Stimulated activated memory B cell treated with anti-CD40 and anti-IgM and Interleukin-4, amounts not matched to agents 10 μg/mL and 1 μg/mL and 100 μg/mL, for 72 hours (primary cell): ENCODE data around the gene EIF4ENIF1.
A peak's percentile ranks its signal among the peaks of the same experiment; 100 is the strongest.
"Not testable (repeated sequence)": the region's sequence is repeated elsewhere in the genome, so short reads cannot be mapped to it uniquely, and the experiment has no call there.

Experiments used
- ATAC-seq: fragments of 150-1000 bp; cut with Tn5 transposase; 2 replicates; pipeline ENCODE4 v1.10.0; 2021
- H3K27ac Mint-ChIP-seq: one replicate; pipeline ENCODE4 v1.8.0; 2022; ENCODE audit warnings: mild to moderate bottlenecking, mixed read lengths
- H3K27me3 Mint-ChIP-seq: one replicate; pipeline ENCODE4 v1.8.0; 2022; ENCODE audit warnings: mixed read lengths
- H3K36me3 Mint-ChIP-seq: one replicate; pipeline ENCODE4 v1.8.0; 2022; ENCODE audit warnings: mixed read lengths
- H3K4me1 Mint-ChIP-seq: one replicate; pipeline ENCODE4 v1.8.0; 2022; ENCODE audit warnings: mixed read lengths
- H3K4me3 Mint-ChIP-seq: one replicate; pipeline ENCODE4 v1.8.0; 2022; ENCODE audit warnings: mild to moderate bottlenecking, moderate library complexity, mixed read lengths
- H3K9me3 Mint-ChIP-seq: one replicate; pipeline ENCODE4 v1.8.0; 2022; ENCODE audit warnings: mixed read lengths

Gene EIF4ENIF1, protein sequence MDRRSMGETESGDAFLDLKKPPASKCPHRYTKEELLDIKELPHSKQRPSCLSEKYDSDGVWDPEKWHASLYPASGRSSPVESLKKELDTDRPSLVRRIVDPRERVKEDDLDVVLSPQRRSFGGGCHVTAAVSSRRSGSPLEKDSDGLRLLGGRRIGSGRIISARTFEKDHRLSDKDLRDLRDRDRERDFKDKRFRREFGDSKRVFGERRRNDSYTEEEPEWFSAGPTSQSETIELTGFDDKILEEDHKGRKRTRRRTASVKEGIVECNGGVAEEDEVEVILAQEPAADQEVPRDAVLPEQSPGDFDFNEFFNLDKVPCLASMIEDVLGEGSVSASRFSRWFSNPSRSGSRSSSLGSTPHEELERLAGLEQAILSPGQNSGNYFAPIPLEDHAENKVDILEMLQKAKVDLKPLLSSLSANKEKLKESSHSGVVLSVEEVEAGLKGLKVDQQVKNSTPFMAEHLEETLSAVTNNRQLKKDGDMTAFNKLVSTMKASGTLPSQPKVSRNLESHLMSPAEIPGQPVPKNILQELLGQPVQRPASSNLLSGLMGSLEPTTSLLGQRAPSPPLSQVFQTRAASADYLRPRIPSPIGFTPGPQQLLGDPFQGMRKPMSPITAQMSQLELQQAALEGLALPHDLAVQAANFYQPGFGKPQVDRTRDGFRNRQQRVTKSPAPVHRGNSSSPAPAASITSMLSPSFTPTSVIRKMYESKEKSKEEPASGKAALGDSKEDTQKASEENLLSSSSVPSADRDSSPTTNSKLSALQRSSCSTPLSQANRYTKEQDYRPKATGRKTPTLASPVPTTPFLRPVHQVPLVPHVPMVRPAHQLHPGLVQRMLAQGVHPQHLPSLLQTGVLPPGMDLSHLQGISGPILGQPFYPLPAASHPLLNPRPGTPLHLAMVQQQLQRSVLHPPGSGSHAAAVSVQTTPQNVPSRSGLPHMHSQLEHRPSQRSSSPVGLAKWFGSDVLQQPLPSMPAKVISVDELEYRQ

DNA sequence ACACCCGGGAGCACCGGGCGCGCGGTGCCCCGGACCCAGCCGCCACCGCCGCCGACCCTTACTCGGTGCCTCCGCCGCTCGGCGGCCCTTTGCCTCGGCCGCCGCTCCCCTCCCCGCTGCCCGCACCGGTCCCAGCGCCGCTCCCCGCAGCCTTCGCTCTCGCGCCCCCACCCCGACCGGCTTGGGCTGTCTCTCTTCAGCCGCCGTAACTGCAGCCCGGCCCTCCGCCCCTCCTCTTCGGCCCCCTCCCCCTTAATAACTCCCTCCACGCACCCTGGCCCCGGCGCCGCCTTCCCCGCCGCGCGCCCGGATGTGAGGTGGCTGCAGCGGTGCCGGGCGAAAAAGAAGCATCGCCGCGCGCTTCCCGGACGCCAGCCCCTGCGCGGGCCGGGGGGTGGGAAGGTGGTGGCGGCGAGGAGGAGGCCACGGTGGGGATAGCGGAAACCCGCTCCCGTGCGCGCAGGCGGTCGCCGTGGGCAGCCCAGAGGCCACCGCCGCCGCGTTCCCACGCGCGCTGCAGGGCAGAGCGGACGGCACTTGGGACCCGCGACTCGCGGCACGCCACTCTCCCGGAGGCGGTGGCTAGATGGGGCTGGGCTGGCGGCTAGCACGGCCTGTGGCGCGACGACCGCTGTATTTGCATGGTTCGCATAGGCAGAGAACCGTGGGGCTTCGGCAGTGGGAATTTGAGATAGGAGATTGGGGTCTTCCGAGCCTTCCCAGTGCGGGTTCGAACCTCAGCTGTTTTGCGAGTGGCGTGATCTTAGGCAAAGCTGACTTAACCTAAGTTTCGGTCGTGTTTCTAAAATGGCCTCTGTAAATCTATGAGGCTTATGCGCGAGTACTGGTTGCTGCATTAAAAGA is at the start of gene EIF4ENIF1:
Gene EIF4ENIF1, minus strand, starts transcription at position 211 of the 864 bp plus-strand sequence. CDS start 1,124 bp downstream, outside the sequence.
- ATAC-seq: peak; percentile 80
- Mint-ChIP-seq H3K27me3 (no peaks in the 10 kb centered on the region), H3K27ac (peak within 1 kb of the TSS; percentile 100), H3K9me3 (no peaks in the 10 kb centered on the region), H3K4me1 (peaks cover 36% of the 10 kb centered on the region), H3K36me3 (no peaks in the 10 kb centered on the region), H3K4me3 (peak within 1 kb of the TSS; percentile 91)

DNA sequence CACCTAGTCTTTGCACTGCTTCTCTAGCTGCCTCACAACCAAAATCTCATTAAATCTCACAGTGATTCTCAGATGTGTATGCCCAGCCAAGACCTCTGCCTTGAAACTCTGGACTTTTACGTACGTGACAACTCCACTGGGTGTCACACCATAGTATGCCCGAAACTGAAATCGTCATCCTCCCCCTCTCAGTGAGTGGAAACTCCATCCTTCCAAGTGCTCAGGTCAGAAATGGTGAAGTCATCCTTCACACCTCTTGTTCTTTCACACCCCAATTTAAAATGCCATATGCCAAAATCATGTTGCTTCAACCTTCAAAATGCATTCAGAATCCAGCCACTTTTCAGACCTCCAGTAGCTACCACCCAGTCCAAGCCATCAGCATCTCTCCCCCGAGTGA is 49.2 kb upstream of the EIF4ENIF1 start:
- Mint-ChIP-seq H3K4me3 (peak overlapping the region; percentile 4), H3K9me3 (no peaks in the 10 kb centered on the region), H3K27ac (peak overlapping the region; percentile 73), H3K4me1 (peaks cover 30% of the 10 kb centered on the region), H3K27me3 (no peaks in the 10 kb centered on the region), H3K36me3 (peaks cover 52% of the 10 kb centered on the region)
- ATAC-seq: peak; percentile 63

DNA sequence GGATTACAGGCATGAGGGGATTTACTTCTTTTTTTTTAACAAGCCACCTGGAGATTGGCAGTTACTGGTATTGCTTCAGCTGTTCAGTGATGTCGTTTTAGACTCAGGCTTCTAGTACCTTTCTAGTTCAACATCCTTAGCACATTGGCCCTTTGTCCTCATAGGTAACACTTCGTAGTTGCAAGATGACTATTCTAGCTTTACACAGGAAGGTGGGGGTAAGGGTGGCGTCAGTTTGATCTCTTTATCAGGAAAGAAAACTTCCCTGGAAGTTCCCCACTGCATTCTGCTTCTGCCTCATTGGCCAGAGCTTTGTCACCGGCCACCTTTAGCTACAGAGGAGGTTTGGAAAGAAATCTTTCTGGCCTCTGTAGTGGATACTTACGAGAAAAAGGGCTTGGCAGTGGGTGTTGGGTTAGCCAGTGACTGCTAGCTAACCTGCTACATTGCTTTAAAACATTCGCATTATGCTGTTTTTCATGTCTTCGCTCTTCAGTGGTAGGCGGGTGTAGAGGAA is 47.4 kb upstream of the EIF4ENIF1 start:
- H3K4me3 Mint-ChIP-seq: peak overlapping the region; percentile 44
- no peaks in the 10 kb centered on the region for H3K27me3 Mint-ChIP-seq
- ATAC-seq: peak; percentile 89
- H3K4me1 Mint-ChIP-seq: peaks cover 32% of the 10 kb centered on the region
- no peaks in the 10 kb centered on the region for H3K9me3 Mint-ChIP-seq
- H3K27ac Mint-ChIP-seq: peak overlapping the region; percentile 73
- peaks cover 66% of the 10 kb centered on the region for H3K36me3 Mint-ChIP-seq

DNA sequence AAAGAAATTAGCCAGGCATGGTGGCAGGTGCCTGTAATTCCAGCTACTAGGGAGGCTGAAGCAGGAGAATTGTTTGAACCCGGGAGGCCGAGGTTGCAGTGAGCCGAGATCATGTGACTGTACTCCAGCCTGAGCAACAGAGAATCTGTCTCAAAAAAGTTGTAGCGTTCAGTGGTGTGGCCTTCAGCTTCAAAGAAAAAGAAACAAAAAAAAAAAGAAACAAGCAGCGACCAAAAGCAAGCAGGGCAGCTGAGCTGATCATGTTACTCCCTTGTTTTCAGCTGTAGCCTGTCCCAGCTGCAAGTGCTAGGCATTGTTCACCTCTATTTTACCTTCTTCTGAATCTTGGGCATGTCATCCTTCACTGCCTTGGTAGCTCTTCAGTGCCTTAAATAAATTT is 43.7 kb upstream of the EIF4ENIF1 start:
- Mint-ChIP-seq H3K4me1 (peaks cover 21% of the 10 kb centered on the region), H3K27ac (peak overlapping the region; percentile 17), H3K9me3 (no peaks in the 10 kb centered on the region), H3K27me3 (no peaks in the 10 kb centered on the region), H3K4me3 (no peak overlapping the region), H3K36me3 (peaks cover 64% of the 10 kb centered on the region)
- no peak for ATAC-seq

DNA sequence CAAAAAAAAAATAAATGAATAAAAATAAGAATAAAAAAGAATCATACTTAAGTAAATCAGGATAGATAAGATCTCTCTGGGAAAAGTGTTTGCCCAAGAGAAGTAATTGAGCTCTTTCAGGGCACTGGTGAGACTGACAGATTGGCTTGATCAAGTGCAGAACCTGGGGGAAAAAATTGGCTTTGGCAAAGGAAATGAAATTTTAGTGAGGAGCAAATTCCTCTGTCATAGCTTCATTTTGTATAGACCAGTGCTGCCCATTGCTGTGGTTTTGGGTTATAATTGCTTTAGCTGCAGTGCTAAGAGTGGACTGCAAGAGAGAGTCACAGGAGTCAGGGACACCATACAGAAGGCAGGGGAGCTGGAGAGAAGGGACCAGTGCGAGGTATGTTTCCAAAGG is 42.4 kb upstream of the EIF4ENIF1 start:
- H3K36me3 Mint-ChIP-seq: peaks cover 54% of the 10 kb centered on the region
- no peaks in the 10 kb centered on the region for H3K9me3 Mint-ChIP-seq
- H3K27ac Mint-ChIP-seq: peak overlapping the region; percentile 17
- H3K4me3 Mint-ChIP-seq: no peak overlapping the region
- H3K27me3 Mint-ChIP-seq: no peaks in the 10 kb centered on the region
- no peak for ATAC-seq
- peaks cover 15% of the 10 kb centered on the region for H3K4me1 Mint-ChIP-seq

DNA sequence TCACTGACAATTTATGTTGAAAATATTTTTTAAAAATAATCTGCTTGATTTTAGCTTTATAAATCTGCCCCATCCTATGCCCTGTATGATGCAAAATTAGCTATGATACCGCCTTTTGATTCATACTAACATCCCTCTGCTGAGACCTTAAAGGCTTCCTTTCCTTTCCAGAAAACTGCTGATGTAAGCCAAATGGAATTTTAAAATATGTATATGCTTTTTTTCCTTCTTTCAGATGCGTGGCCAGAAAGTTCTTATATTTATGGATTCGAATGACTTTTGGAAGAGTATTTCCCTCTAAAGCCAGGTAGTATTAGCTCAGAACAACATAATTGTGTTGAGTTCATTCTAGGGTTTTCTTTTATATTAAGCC is 41.2 kb upstream of the EIF4ENIF1 start:
- Mint-ChIP-seq H3K4me1 (peaks cover 10% of the 10 kb centered on the region), H3K27me3 (no peaks in the 10 kb centered on the region), H3K36me3 (peaks cover 52% of the 10 kb centered on the region), H3K27ac (no peak overlapping the region), H3K9me3 (no peaks in the 10 kb centered on the region), H3K4me3 (no peak overlapping the region)
- no peak for ATAC-seq

DNA sequence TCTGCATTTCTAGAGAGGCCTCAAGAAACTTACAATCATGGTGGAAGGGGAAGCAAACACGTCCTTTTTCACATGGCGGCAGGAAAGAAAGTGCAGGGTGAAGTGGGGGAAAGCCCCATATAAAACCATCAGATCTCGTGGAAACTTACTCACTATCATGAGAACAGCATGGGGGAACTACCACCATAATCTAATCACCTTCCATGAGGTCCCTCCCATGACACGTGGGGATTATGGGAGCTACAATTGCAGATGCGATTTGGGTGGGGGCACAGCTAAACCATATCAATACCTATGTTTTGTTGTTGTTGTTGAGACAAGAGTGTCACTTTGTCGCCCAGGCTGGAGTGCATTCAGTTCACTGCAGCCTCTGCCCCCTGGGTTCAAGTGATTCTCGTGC is 36.6 kb upstream of the EIF4ENIF1 start:
- Mint-ChIP-seq H3K4me1 (peaks cover 24% of the 10 kb centered on the region), H3K27me3 (no peaks in the 10 kb centered on the region), H3K27ac (peak overlapping the region; percentile 71), H3K9me3 (no peaks in the 10 kb centered on the region), H3K36me3 (peaks cover 52% of the 10 kb centered on the region), H3K4me3 (no peak overlapping the region)
- ATAC-seq: peak; percentile 71

DNA sequence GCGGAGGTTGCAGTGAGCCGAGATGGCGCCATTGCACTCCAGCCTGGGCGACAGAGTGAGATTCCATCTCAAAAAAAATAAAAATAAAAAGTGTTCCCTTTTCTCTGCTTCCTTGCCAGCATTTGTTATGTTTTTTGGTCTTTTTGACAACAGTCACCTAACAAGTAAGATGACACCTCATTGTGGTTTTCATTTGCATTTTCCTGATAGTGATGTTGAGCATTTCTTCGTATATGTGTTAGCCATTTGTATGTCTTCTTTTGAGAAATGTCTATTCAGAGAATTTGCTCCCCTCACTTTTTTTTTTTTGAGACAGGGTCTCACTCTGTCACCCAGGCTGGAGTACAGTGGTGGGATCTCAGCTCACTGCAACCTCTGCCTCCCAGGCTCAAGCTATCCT is 34.5 kb upstream of the EIF4ENIF1 start:
- ATAC-seq, H3K27me3 Mint-ChIP-seq, H3K27ac Mint-ChIP-seq, H3K4me3 Mint-ChIP-seq, H3K9me3 Mint-ChIP-seq: not testable (repeated sequence)
- Mint-ChIP-seq H3K4me1 (peaks cover 31% of the 10 kb centered on the region), H3K36me3 (peaks cover 42% of the 10 kb centered on the region)

DNA sequence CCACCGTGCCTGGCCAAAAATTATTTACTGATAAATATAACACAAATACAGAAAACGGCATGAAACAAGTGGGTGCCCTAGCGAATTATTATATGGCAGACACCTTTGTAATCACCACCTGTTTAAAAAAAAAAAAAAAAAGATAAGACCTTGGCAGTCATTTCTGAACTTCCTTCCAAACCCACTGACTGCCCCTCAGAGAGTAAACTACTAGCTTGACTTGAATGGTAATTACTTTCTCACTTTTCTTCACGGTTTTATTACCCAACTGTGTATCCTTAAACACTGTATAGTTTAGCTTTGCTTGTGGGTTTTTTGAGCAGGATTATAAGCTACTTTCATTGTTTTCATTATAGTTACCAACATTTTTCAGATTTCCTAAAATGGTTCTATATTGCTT is 30.4 kb upstream of the EIF4ENIF1 start:
- Mint-ChIP-seq H3K27ac (peak overlapping the region; percentile 60), H3K9me3 (no peaks in the 10 kb centered on the region), H3K27me3 (no peaks in the 10 kb centered on the region), H3K36me3 (peaks cover 53% of the 10 kb centered on the region), H3K4me1 (peaks cover 19% of the 10 kb centered on the region), H3K4me3 (no peak overlapping the region)
- ATAC-seq: peak; percentile 36

DNA sequence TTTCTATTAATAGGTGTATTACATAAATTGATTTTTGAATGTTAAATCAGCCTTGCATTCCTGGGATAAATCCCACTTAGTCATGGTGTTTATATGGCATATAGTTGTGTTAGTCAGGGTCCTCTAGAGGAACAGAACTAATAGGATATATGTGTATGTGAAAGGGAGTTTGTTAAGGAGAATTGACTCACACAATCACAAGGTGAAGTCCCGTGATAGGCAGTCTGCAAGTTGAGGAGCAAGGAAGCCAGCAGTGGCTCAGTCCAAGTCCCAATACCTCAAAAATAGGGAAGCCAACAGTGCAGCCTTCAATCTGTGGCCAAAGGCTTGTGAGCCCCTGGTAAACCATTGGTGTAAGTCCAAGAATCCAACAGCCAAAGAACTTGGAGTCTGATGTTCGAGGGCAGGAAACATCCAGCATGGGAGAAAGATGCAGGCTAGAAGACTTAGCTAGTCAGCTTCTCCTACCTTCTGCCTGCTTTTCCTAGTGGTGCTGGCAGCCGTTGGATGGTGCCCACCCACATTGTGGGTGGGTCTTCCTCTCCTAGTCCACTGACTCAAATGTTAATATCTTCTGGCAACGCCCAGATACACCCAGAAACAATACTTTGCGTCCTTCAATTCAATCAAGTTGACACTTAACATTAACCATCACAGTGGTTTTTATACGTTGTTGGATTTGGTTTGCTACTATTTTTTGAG is 19.6 kb upstream of the EIF4ENIF1 start:
- ATAC-seq: no peak
- Mint-ChIP-seq H3K27me3 (no peaks in the 10 kb centered on the region), H3K9me3 (no peaks in the 10 kb centered on the region), H3K36me3 (peaks cover 60% of the 10 kb centered on the region), H3K4me3 (no peak overlapping the region), H3K4me1 (peaks cover 5% of the 10 kb centered on the region), H3K27ac (no peak overlapping the region)

DNA sequence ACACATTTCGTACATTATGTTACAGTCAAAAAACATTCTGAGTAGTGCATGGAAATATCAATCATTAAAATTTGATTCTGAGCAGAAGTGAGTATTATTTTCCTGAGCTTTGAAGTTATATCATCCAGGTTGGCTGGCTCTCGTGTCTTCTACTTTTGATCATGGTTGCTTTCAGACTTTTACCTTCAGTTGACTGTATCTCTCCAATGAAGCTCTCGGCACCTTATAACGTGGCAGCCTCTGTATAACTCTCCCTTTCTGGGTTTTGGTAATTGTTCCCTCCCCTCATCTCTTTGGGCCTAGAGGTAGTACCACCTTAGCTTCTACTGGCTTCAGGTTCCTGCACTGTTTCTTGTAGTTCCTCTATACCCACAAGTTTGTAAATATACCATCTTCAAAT is 18.9 kb upstream of the EIF4ENIF1 start:
- H3K36me3 Mint-ChIP-seq: peaks cover 59% of the 10 kb centered on the region
- H3K27ac Mint-ChIP-seq: no peak overlapping the region
- H3K4me1 Mint-ChIP-seq: peaks cover 5% of the 10 kb centered on the region
- H3K4me3 Mint-ChIP-seq: no peak overlapping the region
- no peaks in the 10 kb centered on the region for H3K27me3 Mint-ChIP-seq
- no peaks in the 10 kb centered on the region for H3K9me3 Mint-ChIP-seq
- ATAC-seq: no peak

DNA sequence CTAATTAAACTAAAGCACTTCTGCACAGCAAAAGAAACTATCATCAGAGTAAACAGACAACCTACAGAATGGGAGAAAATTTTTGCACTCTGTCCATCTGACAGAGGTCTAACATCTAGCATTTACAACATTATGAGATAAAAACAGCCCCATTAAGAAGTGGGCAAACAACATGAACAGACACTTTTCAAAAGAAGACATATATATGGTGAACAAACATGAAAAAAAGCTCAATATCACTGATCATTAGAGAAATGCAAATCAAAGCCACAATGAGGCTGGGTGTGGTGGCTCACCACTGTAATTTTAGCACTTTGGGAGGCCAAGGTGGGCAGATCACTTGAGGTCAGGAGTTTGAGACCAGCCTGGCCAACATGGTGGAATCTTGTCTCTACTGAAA is 17.9 kb upstream of the EIF4ENIF1 start:
- not testable (repeated sequence) for H3K27me3 Mint-ChIP-seq, ATAC-seq, H3K4me1 Mint-ChIP-seq, H3K4me3 Mint-ChIP-seq, H3K27ac Mint-ChIP-seq, H3K9me3 Mint-ChIP-seq
- peaks cover 54% of the 10 kb centered on the region for H3K36me3 Mint-ChIP-seq

DNA sequence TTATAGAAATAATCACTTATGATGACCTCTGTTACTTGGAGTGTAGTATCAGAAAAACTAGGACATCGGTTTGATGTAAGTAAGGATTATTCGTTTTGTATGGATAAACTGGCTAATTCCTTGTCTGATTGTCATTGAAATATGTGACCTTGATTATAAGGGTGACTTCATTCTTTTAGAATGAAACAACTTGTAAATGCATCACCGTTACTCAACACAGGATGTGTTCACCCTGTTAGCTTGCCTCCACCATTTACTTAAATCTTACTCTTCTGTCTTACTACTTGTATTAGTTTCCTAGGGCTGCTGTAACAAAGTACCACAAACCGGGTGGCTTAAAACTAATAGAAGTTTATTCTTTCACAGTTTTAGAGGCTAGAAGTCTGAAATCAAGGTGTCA is 14.6 kb upstream of the EIF4ENIF1 start:
- Mint-ChIP-seq H3K4me3 (no peak overlapping the region), H3K4me1 (peaks cover 9% of the 10 kb centered on the region), H3K27me3 (no peaks in the 10 kb centered on the region), H3K27ac (no peak overlapping the region), H3K9me3 (no peaks in the 10 kb centered on the region), H3K36me3 (peaks cover 43% of the 10 kb centered on the region)
- no peak for ATAC-seq
